GM12873 (cell line): ENCODE data around the gene CBL.

Source experiments
- TF ChIP-seq, protein P1 (sequence below): IDR thresholded peaks from 2 replicates; pipeline ENCODE4 v1.5.1; 2012; ENCODE audit warnings: low read depth, mild to moderate bottlenecking, moderate library complexity, low read length, control low read depth; ENCODE audit not compliant: insufficient read depth; ENCODE audit errors: missing control alignments

The CBL gene

DNA sequence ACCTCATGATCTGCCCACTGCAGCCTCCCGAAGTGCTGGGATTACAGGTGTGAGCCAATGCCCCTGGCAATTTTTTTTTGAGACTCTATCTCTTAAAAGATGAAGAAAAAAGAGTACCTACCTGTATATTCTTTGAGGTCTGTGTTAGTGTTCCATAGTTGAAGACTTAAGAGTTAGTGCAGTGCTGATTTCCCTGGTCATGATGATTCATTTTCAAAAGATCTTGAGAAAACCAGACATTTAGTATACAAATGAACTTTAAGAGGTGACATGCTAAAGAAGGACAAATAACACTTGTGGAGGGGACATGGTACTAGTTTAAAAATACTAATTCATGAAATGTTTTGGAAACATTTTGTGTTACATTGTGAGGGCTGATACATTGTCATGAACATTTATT, 17.7 kb downstream of the CBL start:
- TF ChIP-seq, protein P1, sequence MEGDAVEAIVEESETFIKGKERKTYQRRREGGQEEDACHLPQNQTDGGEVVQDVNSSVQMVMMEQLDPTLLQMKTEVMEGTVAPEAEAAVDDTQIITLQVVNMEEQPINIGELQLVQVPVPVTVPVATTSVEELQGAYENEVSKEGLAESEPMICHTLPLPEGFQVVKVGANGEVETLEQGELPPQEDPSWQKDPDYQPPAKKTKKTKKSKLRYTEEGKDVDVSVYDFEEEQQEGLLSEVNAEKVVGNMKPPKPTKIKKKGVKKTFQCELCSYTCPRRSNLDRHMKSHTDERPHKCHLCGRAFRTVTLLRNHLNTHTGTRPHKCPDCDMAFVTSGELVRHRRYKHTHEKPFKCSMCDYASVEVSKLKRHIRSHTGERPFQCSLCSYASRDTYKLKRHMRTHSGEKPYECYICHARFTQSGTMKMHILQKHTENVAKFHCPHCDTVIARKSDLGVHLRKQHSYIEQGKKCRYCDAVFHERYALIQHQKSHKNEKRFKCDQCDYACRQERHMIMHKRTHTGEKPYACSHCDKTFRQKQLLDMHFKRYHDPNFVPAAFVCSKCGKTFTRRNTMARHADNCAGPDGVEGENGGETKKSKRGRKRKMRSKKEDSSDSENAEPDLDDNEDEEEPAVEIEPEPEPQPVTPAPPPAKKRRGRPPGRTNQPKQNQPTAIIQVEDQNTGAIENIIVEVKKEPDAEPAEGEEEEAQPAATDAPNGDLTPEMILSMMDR, result no peak

DNA sequence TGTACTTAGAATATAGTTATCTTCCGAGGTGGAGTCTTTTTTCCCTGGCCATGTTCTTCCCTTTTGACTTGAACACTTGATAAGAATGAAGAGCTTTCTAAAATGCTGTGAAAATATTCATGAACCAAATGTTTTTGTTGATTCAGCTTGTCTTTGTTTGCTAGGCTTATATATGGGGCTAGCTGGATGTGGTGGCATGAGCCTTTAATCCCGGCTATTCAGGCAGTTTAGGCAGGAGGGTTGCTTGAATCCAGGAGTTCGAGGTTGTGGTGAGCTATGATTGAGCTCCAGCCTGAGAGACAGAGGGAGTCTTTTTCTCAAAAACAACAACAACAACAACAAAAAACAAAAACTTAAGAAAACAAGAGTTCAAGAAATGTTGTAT, 23.1 kb downstream of the CBL start:
- TF ChIP-seq, protein P1, result no peak

DNA sequence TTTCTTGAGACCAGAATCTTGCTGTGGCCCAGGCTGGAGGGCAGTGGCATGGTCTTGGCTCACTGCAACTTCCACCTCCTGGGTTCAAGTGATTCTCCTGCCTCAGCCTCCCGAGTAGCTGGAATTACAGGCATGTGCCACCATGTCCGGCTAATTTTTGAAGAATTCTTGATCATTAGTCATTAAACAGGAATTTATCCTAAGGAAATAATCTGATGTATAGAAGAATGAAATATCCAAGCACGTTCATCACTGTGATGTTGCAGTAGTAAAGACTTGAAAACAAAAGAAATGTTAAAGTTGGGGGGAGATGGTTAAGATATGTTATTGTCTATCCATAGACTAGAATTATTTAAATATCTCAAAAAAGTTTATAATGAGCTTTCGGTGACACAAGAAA, 23.6 kb downstream of the CBL start:
- TF ChIP-seq, protein P1, result no peak

DNA sequence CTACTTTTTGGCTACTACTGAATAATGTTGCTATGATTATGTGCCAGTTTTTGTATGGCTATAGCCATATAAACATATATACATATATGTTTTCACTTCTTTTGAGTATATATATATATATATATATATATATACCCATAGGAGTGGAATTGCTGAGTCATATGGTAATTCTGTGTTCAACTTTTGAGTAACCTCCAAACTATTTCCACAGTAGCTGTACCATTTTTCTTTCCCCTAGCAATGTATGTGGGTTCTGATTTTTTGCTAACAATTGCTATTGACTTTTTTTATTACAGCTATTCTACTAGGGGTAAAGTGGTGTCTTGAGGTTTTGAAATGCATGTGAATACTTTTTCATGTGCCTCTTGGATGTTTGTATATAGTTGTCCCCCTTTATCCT, 30.4 kb downstream of the CBL start:
- TF ChIP-seq, protein P1, result no peak

DNA sequence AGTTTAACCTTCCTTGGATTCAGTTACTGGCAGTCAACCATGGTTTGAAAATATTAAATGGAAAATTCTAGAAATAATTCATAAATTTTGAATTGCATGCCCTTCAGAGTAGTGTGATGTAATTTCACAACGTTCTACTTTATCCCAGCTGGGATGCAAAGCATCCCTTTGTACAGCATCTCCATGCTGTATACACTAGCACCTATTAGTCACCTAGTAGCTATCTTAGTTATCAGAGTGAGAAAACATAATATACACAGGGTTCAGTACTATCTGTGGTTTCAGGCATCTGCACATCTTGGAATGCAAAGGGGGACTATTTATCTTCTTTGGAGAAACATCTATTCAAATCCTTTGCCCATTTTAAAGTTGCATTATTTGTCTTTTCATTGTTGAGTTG, 30.8 kb downstream of the CBL start:
- TF ChIP-seq, protein P1, result no peak

DNA sequence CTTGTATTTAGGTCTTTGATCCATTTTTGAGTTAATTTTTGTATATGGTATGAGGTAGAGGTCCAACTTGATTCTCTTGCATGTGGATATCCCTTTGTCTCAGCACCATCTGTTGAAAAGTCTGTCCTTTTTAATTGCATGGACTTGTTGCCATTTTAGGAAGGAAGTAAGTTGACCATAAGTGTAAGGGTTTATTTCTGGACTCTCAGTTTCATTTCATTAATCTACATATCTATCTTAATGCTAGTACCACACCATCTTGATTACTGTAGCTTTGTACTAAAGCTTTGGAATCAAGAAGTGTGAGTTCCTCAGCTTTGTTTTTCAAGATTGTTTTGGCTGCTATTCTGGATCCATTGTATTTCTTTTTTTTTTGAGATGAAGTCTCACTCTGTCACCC, 31.4 kb downstream of the CBL start:
- TF ChIP-seq, protein P1, result no peak

DNA sequence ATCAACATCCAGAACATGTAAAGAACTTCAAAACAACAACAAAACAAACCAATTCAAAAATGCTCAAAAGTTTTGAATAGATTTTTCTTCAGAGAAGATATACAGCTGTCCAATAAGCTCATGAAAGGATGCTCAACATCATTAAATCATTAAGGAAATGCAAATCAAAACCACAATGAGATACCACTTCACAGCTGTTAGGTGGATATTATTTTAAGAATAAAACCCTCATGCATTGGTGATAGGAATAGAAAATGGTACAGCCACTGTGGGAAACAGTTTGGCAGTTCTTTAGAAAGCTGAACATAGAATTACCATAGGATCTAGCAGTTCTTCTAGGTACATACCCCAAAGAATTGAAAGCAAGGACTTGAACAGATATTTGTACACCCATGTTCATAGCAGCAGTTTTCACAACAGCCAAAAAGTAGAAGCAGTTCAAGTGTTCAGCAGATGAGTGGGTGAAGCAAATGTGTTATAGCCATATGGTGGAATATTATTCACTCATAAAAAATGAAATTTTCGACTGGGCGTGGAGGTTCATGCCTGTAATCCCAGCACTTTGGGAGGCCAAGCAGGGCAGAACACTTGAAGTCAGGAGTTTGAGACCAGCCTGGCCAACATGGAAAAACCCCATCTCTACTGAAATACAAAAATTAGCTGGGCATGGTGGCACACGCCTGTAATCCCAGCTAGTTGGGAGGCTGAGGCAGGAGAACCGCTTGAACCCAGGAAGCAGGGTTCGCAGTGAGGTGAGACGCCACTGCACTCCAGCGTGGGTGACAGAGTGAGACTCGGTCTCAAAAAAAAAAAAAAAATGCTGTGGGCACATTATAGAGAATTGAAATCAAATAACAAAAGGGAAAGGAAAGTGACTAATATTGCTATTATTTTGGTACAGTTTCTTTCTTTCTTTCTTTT, 42.9 kb downstream of the CBL start:
- TF ChIP-seq, protein P1, result no peak
